WTC11 (cell line): ENCODE results near the gene BATF2. TPM values are rescaled to one million over a fixed set of nuclear protein-coding genes. Genes with fewer than 3 reads are reported as not detected.

Experiments used
- ATAC-seq: fragments of 200-7000 bp; cut with Tn5 transposase; 2 replicates; pipeline ENCODE4 v1.10.0; 2021; ENCODE audit warnings: mild to moderate bottlenecking, moderate library complexity
- CTCF ChIA-PET: fragments of 300-600 bp; sonication (Branson Sonifier 250); formaldehyde crosslinking; loops from one replicate; lab custom pipeline; 2021; ENCODE audit warnings: antibody characterized with exemption; lab: Charles Lee
- POLR2A ChIA-PET: fragments of 350-600 bp; sonication (Branson Sonifier 250); formaldehyde crosslinking; loops from one replicate; lab custom pipeline; 2021; ENCODE audit warnings: antibody characterized with exemption; lab: Charles Lee
- DNase-seq: peaks from one replicate; pipeline ENCODE4 v3.0.0; 2021; ENCODE audit warnings: low spot score
- H3K27ac Mint-ChIP-seq: 2 replicates; pipeline ENCODE4 v1.8.0; 2021; ENCODE audit warnings: mixed read lengths
- H3K27me3 Mint-ChIP-seq: 2 replicates; pipeline ENCODE4 v1.8.0; 2021; ENCODE audit warnings: low read depth, mild to moderate bottlenecking, moderate library complexity, mixed read lengths
- H3K36me3 Mint-ChIP-seq: 2 replicates; pipeline ENCODE4 v1.8.0; 2021; ENCODE audit warnings: mixed read lengths
- H3K4me1 Mint-ChIP-seq: 2 replicates; pipeline ENCODE4 v1.8.0; 2022; ENCODE audit warnings: mixed read lengths
- H3K4me3 Mint-ChIP-seq: 2 replicates; pipeline ENCODE4 v1.8.0; 2021; ENCODE audit warnings: mild to moderate bottlenecking, moderate library complexity, mixed read lengths
- H3K9me3 Mint-ChIP-seq: 2 replicates; pipeline ENCODE4 v1.8.0; 2021; ENCODE audit warnings: mixed read lengths
- ATF1 ChIP-seq: sonication (generic); formaldehyde crosslinking; IDR thresholded peaks from 2 replicates; pipeline ENCODE4 v1.8.1; 2023; ENCODE audit warnings: mild to moderate bottlenecking, moderate library complexity, missing genetic modification reagents
- EMX1 ChIP-seq: fragments of 250-450 bp; sonication (Bioruptor Pico); IDR thresholded peaks from 2 replicates; pipeline ENCODE4 v1.8.0; 2021; ENCODE audit warnings: mild to moderate bottlenecking
- FOXJ3 ChIP-seq: sonication (generic); formaldehyde crosslinking; IDR thresholded peaks from 2 replicates; pipeline ENCODE4 v1.9.0; 2021; ENCODE audit warnings: missing genetic modification reagents, mild to moderate bottlenecking, borderline replicate concordance
- FOXP1 ChIP-seq: sonication (generic); formaldehyde crosslinking; IDR thresholded peaks from 2 replicates; pipeline ENCODE4 v1.8.0; 2022; ENCODE audit warnings: missing genetic modification reagents, mild to moderate bottlenecking, moderate library complexity, borderline replicate concordance
- MAX ChIP-seq: sonication (generic); formaldehyde crosslinking; IDR thresholded peaks from 2 replicates; pipeline ENCODE4 v1.8.0; 2022; ENCODE audit warnings: mild to moderate bottlenecking, missing genetic modification reagents
- MXD4 ChIP-seq: fragments of 250-450 bp; sonication (Bioruptor Pico); IDR thresholded peaks from 2 replicates; pipeline ENCODE4 v1.8.0; 2021; ENCODE audit warnings: mild to moderate bottlenecking, moderate library complexity, borderline replicate concordance
- NFYB ChIP-seq: sonication (generic); formaldehyde crosslinking; conservative IDR thresholded peaks from 2 replicates; pipeline ENCODE4 v1.8.0; 2022; ENCODE audit warnings: low read depth, missing genetic modification reagents
- PRDM15 ChIP-seq: sonication (generic); formaldehyde crosslinking; IDR thresholded peaks from 2 replicates; pipeline ENCODE4 v1.8.0; 2022; ENCODE audit warnings: missing genetic modification reagents
- ZBTB21 ChIP-seq: sonication (generic); formaldehyde crosslinking; IDR thresholded peaks from 2 replicates; pipeline ENCODE4 v1.8.1; 2023; ENCODE audit warnings: mild to moderate bottlenecking, missing genetic modification reagents, borderline replicate concordance
- ZNF138 ChIP-seq: sonication (generic); formaldehyde crosslinking; conservative IDR thresholded peaks from 2 replicates; pipeline ENCODE4 v1.8.1; 2022; ENCODE audit warnings: mild to moderate bottlenecking, moderate library complexity, missing genetic modification reagents
- total RNA-seq: library from RNA; stranded (reverse); gene quantifications from 3 replicates; pipeline ENCODE4 v1.2.3, GENCODE V29; 2021
- TF ChIP-seq, protein P1 (sequence below): sonication (generic); formaldehyde crosslinking; IDR thresholded peaks from 2 replicates; pipeline ENCODE4 v1.8.1; 2022; ENCODE audit warnings: missing genetic modification reagents, borderline replicate concordance

BATF2 gene
- total RNA-seq, 1 experiment from 2014 or later = 1.3 TPM

- no peak for ATAC-seq
- POLR2A ChIA-PET = no interaction called here
- CTCF ChIA-PET = no interaction called here
These were observed 37.3 kb downstream of the BATF2 start for GRCh38 chr11:64959498-64959897.

DNA sequence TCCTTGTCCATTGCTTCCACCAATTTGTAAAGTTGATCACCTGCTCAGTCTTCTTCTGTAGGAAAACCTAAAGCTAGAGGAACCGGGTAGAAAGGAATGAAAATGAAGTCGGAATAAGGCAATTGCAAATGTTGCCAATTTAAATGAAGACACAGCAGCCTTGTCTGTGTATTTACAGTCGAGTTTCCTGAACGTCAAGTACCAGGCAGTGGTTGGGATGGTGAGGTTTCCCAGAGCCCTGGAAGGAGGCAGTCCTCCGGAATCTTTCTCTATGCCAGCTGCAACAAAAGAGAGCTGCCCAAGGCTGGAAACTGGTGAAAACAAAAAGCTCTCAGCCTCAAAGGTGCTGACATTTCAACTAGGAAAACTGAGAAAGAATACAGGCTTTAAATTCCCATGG lies 42.6 kb downstream of the BATF2 start:
- no peak for ATAC-seq
- TF ChIP-seq FOXJ3 (CRISPR knock-in tag) (no peak), ATF1 (no peak)
- Mint-ChIP-seq H3K4me3 (no peak overlapping the region), H3K27ac (no peak overlapping the region), H3K27me3 (peaks cover 9% of the 10 kb centered on the region; the same call in 1 of the 2 replicates), H3K9me3 (no peaks in the 10 kb centered on the region), H3K36me3 (no peaks in the 10 kb centered on the region), H3K4me1 (no peaks in the 10 kb centered on the region)
- no peak for DNase-seq
- POLR2A ChIA-PET = no interaction called here
- CTCF ChIA-PET = interaction anchor here (0.7 to 1.1 kb wide), 2 partner anchors 43 to 105 kb away, joined by 3 read pairs; partner anchors contain the start of gene BATF2

More at GRCh38 chr11:64959498-64959897, 37.3 kb downstream of the BATF2 start:
- H3K4me3 Mint-ChIP-seq = no peak overlapping the region
- H3K27ac Mint-ChIP-seq = no peak overlapping the region
- H3K9me3 Mint-ChIP-seq = no peaks in the 10 kb centered on the region
- H3K36me3 Mint-ChIP-seq = no peaks in the 10 kb centered on the region
- DNase-seq = no peak
- no peaks in the 10 kb centered on the region for H3K4me1 Mint-ChIP-seq
- H3K27me3 Mint-ChIP-seq = peaks cover 10% of the 10 kb centered on the region; the same call in 1 of the 2 replicates
- no peak for TF ChIP-seq FOXJ3 (CRISPR knock-in tag)
- TF ChIP-seq NFYB (CRISPR knock-in tag) = no peak
- no peak for TF ChIP-seq EMX1 (CRISPR knock-in tag)

- Mint-ChIP-seq H3K4me1 (no peaks in the 10 kb centered on the region), H3K27me3 (peaks cover 5% of the 10 kb centered on the region; the same call in 1 of the 2 replicates)
- no peak for ATAC-seq
These were observed 45.2 kb downstream of the BATF2 start for GRCh38 chr11:64951529-64951928.

More at GRCh38 chr11:64951529-64951928, 45.2 kb downstream of the BATF2 start:
- TF ChIP-seq, protein P1, sequence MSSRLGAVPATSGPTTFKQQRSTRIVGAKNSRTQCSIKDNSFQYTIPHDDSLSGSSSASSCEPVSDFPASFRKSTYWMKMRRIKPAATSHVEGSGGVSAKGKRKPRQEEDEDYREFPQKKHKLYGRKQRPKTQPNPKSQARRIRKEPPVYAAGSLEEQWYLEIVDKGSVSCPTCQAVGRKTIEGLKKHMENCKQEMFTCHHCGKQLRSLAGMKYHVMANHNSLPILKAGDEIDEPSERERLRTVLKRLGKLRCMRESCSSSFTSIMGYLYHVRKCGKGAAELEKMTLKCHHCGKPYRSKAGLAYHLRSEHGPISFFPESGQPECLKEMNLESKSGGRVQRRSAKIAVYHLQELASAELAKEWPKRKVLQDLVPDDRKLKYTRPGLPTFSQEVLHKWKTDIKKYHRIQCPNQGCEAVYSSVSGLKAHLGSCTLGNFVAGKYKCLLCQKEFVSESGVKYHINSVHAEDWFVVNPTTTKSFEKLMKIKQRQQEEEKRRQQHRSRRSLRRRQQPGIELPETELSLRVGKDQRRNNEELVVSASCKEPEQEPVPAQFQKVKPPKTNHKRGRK (CRISPR knock-in tag) = no peak
- TF ChIP-seq PRDM15 (CRISPR knock-in tag) (no peak), ZBTB21 (CRISPR knock-in tag) (no peak), MAX (CRISPR knock-in tag) (no peak), MXD4 (CRISPR knock-in tag) (no peak), FOXP1 (CRISPR knock-in tag) (no peak), ZNF138 (CRISPR knock-in tag) (no peak)
- DNase-seq = no peak
- Mint-ChIP-seq H3K4me3 (no peak overlapping the region), H3K9me3 (no peaks in the 10 kb centered on the region), H3K27ac (no peak overlapping the region), H3K36me3 (no peaks in the 10 kb centered on the region)
- ChIA-PET POLR2A (interaction anchor here (0.6 kb wide), 1 partner anchor 526 kb away, joined by 3 read pairs; no protein-coding TSS in a partner anchor), CTCF (interaction anchor here (0.6 to 1.6 kb wide), 5 partner anchors 61 to 240 kb away, joined by 3 to 9 read pairs (median 4); partner anchors contain the start of genes ARL2 and RASGRP2)
